Measurements from ENCODE around the gene ZNF784. TPM values are rescaled to one million over a fixed set of nuclear protein-coding genes. Genes with fewer than 3 reads are reported as not detected.

ZNF784 gene
- total and polyA plus RNA-seq, 2 of the 4 experiments (the other 2 are of a cell fraction): 2.5 to 3.7 TPM

GRCh38 chr19:55591555-55591954, 32.8 kb downstream of the ZNF784 start:
- DNase-seq (no peak), ATAC-seq (ENCODE audit: low read depth) (no peak)
- Histone ChIP-seq H3K9me1 (ENCODE audit: insufficient read depth, low read length) (no peaks in the 10 kb centered on the region; the same call in 1 of the 2 replicates), H3K27ac (ENCODE audit: insufficient read depth, low read length) (no peak overlapping the region), H3K4me3 (ENCODE audit: insufficient read depth, low read depth, low read length) (no peak overlapping the region), H3K4me2 (ENCODE audit: low read depth, low read length) (no peak overlapping the region), H3K79me1 (ENCODE audit: low read depth in 1 of 2, low read length in 2 of 2) (peaks cover 0 to 8% of the 10 kb centered on the region in 2 experiments; a peak in 1 of 4 replicates), H3K4me1 (ENCODE audit: control insufficient read depth, insufficient read depth, low read length) (peaks cover 5% of the 10 kb centered on the region; the same call in 1 of the 2 replicates), H3K9ac (ENCODE audit: low read depth, low read length) (no peak overlapping the region), H2BK5ac (ENCODE audit: low read depth, low read length, poor library complexity, severe bottlenecking) (no peak overlapping the region), H2BK15ac (ENCODE audit: low read depth, low read length) (no peak overlapping the region), H2AK5ac (ENCODE audit: low read depth, low read length) (no peak overlapping the region), H3K27me3 (ENCODE audit: control insufficient read depth, insufficient read depth, low read length) (no peaks in the 10 kb centered on the region), H2AFZ (replicated peaks; ENCODE audit: low read length, poor library complexity) (no peak overlapping the region), H3K23ac (ENCODE audit: low read depth, low read length) (no peak overlapping the region), H3K18ac (ENCODE audit: low read depth, low read length) (no peak overlapping the region), H4K5ac (ENCODE audit: low read depth, low read length) (no peak overlapping the region), H2BK20ac (ENCODE audit: low read depth, low read length) (no peak overlapping the region), H3K14ac (replicated peaks; ENCODE audit: low read depth, low read length) (no peak overlapping the region), H4K8ac (ENCODE audit: low read depth in 2 of 2, low read length in 2 of 2) (no peak overlapping the region), H3K4ac (ENCODE audit: low read depth, low read length) (no peak overlapping the region), H3K9me3 (ENCODE audit: control insufficient read depth, insufficient read depth, low read length) (no peaks in the 10 kb centered on the region), H2BK120ac (ENCODE audit: low read depth, low read length) (no peak overlapping the region), H4K20me1 (ENCODE audit: insufficient read depth, low read length) (no peaks in the 10 kb centered on the region), H2AK9ac (replicated peaks; ENCODE audit: low read depth, low read length, poor library complexity) (no peak overlapping the region), H3K36me3 (ENCODE audit: control insufficient read depth, insufficient read depth, low read length) (peaks cover 39% of the 10 kb centered on the region), H4K91ac (ENCODE audit: insufficient read depth, low read depth, low read length) (no peak overlapping the region), H3K56ac (ENCODE audit: extremely low read depth, insufficient read depth, low read length) (no peak overlapping the region)
- no TSS peak for BruUV-seq (replicated peaks)
- intact Hi-C loops (cut with micrococcal nuclease) (no loop called here), dilution Hi-C loops (cut with HindIII; ENCODE audit: low sequenced_read_pairs, unreplicated experiment) (no loop called here), in situ Hi-C loops (cut with MboI; ENCODE audit: low sequenced_read_pairs) (no loop called here)
- TF ChIP-seq MXI1 (IDR thresholded peaks at IDR 0.05; ENCODE audit: borderline replicate concordance, low read depth, low read length): no peak
- TF ChIP-seq FOS (IDR thresholded peaks at IDR 0.05; ENCODE audit: low read depth, low read length): no peak
- no peak for TF ChIP-seq NFE2L2 (IDR thresholded peaks at IDR 0.05; ENCODE audit: low read depth, low read length)
- no peak for TF ChIP-seq POLR2A (IDR thresholded peaks at IDR 0.05; ENCODE audit: low read depth, low read length)
- no peak for TF ChIP-seq USF2 (IDR thresholded peaks at IDR 0.05; ENCODE audit: low read depth, low read length)
- no peak for TF ChIP-seq CTCF (conservative IDR thresholded peaks at IDR 0.05; ENCODE audit: low read depth, low read length)
- TF ChIP-seq CEBPB (IDR thresholded peaks at IDR 0.05; ENCODE audit: low read depth, low read length): no peak
- TF ChIP-seq MAFK (IDR thresholded peaks at IDR 0.05; ENCODE audit: low read depth, low read length): no peak
- TF ChIP-seq ELK1 (IDR thresholded peaks at IDR 0.05; ENCODE audit: borderline replicate concordance, low read depth, low read length): no peak
- TF ChIP-seq SMC3 (IDR thresholded peaks at IDR 0.05; ENCODE audit: low read depth, low read length): no peak
- TF ChIP-seq BHLHE40 (IDR thresholded peaks at IDR 0.05; ENCODE audit: low read depth, low read length): no peak
- TF ChIP-seq RFX5 (IDR thresholded peaks at IDR 0.05; ENCODE audit: low read depth, low read length): no peak
- no peak for TF ChIP-seq RCOR1 (IDR thresholded peaks at IDR 0.05; ENCODE audit: insufficient replicate concordance, low read length)
- no peak for TF ChIP-seq CHD1 (IDR thresholded peaks at IDR 0.05; ENCODE audit: low read depth, low read length)
- no peak for TF ChIP-seq MAZ (IDR thresholded peaks at IDR 0.05; ENCODE audit: borderline replicate concordance, low read depth, low read length)
- TF ChIP-seq RAD21 (IDR thresholded peaks at IDR 0.05; ENCODE audit: low read length): no peak
- POLR2A ChIA-PET (ENCODE audit: unreplicated experiment): no interaction called here
- CTCF ChIA-PET: no interaction called here
- whole genome bisulfite sequencing, 2 experiments (ENCODE audit: extremely low coverage in 2 of 2, insufficient read length in 1 of 2): no CpG with 5 or more reads among the region's 10 CpGs

Data from IMR-90 (cell line).